Gastroesophageal sphincter (tissue), 4 donors: ENCODE data around the gene CYBA. TPM values are rescaled to one million over a fixed set of nuclear protein-coding genes. Genes with fewer than 3 reads are reported as not detected.

Source experiments
- ATAC-seq: fragments of 150-250 bp; one replicate; pipeline ENCODE4 v1.9.1; 2016; ENCODE audit warnings: mild to moderate bottlenecking, moderate library complexity
- H3K27ac ChIP-seq, 4 donors: fragments of 200-600 bp; sonication (generic) in 3 of 4; 1 replicate in 3 of 4; 2 replicates in 1 of 4; pipeline ENCODE4 v1.5.1; 2016 to 2019
- H3K27me3 ChIP-seq: fragments of 200-600 bp; sonication (generic); one replicate; pipeline ENCODE4 v1.5.1; 2019
- H3K36me3 ChIP-seq, 2 donors: fragments of 200-600 bp; sonication (generic); one replicate each; pipeline ENCODE4 v1.5.1; 2019; ENCODE audit warnings: control low read depth in 1 of 2
- H3K4me1 ChIP-seq, 3 donors: fragments of 200-600 bp; sonication (generic); 1 replicate in 2 of 3; 2 replicates in 1 of 3; pipeline ENCODE4 v1.5.1; 2016 to 2019; ENCODE audit warnings: control low read depth in 2 of 3
- H3K4me3 ChIP-seq, 2 donors: fragments of 200-600 bp; sonication (generic); one replicate each; pipeline ENCODE4 v1.5.1; 2019; ENCODE audit warnings: mild to moderate bottlenecking in 1 of 2, moderate library complexity in 1 of 2
- H3K9me3 ChIP-seq, 3 donors: fragments of 200-600 bp; sonication (generic); one replicate each; pipeline ENCODE4 v1.5.1; 2017 to 2019; ENCODE audit warnings: control low read depth in 2 of 3
- EP300 ChIP-seq: sonication (generic); formaldehyde crosslinking; IDR thresholded peaks from one replicate; pipeline ENCODE4 v1.6.1; 2017; ENCODE audit warnings: antibody characterized with exemption, mild to moderate bottlenecking
- POLR2A ChIP-seq, 2 donors: fragments of 450-650 bp; IDR thresholded peaks; one replicate each; pipeline ENCODE4 v1.6.1; 2017; ENCODE audit warnings: antibody characterized with exemption in 2 of 2, mild to moderate bottlenecking in 2 of 2, moderate library complexity in 1 of 2
- POLR2AphosphoS5 ChIP-seq: sonication (generic); formaldehyde crosslinking; IDR thresholded peaks from one replicate; pipeline ENCODE4 v1.6.1; 2017; ENCODE audit warnings: antibody characterized with exemption
- WGBS, 2 donors: methylation state at CpG; one replicate each; pipeline ENCODE4 v1.1.5; 2018; ENCODE audit warnings: low coverage in 1 of 2; 5-methylcytosine and 5-hydroxymethylcytosine counted together
- total RNA-seq, 4 donors: library from RNA; depleted of rRNA; stranded (reverse); fragments of >200 nt; gene quantifications; one replicate each; pipeline ENCODE4 v1.1.0, GENCODE V29; 2016
- TF ChIP-seq, protein P1 (sequence below), 4 experiments: fragments of 200-600 bp in 2 of 4; fragments of 450-650 bp in 2 of 4; sonication (generic) in 1 of 4; IDR thresholded peaks; one replicate each; pipeline ENCODE4 v1.5.1; 2017 to 2019; ENCODE audit warnings: antibody characterized with exemption in 4 of 4, mild to moderate bottlenecking in 2 of 4, moderate library complexity in 2 of 4

The CYBA gene
- total RNA-seq, 4 donors from 2014 or later: 19.9 to 135 (median 79.1) TPM

DNA sequence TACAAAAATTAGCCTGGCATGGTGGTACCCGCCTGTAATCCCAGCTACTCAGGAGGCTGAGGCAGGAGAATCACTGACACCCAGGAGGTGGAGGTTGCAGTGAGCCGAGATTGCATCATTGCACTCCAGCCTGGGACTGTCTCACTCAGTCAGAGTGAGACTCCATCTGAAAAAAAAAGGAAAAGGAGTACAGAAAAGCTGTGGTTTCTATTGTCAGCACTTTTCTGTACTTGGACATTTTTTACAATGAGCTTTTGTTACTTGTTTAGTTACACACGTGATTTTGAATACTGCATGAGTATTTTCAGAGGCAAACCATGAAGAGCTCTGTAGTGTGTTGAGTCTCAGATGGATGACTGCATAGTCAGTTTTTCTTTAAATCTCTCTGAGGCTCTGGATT lies 54.4 kb downstream of the CYBA start:
- Histone ChIP-seq H3K36me3 (peaks cover 0 to 59% of the 10 kb centered on the region in 2 donors), H3K9me3 (no peaks in the 10 kb centered on the region), H3K27me3 (no peaks in the 10 kb centered on the region), H3K4me3 (no peak overlapping the region), H3K4me1 (peaks cover 0 to 22% (median 0%) of the 10 kb centered on the region in 3 donors), H3K27ac (no peak overlapping the region)
- ATAC-seq: peak; percentile 19
- 86 to 87% methylated on average over 3 of the region's 3 CpGs for WGBS, 2 donors
- no peak for TF ChIP-seq POLR2AphosphoS5
- TF ChIP-seq POLR2A (IDR thresholded peaks at IDR 0.05): no peak
- TF ChIP-seq EP300: no peak
- TF ChIP-seq, protein P1, sequence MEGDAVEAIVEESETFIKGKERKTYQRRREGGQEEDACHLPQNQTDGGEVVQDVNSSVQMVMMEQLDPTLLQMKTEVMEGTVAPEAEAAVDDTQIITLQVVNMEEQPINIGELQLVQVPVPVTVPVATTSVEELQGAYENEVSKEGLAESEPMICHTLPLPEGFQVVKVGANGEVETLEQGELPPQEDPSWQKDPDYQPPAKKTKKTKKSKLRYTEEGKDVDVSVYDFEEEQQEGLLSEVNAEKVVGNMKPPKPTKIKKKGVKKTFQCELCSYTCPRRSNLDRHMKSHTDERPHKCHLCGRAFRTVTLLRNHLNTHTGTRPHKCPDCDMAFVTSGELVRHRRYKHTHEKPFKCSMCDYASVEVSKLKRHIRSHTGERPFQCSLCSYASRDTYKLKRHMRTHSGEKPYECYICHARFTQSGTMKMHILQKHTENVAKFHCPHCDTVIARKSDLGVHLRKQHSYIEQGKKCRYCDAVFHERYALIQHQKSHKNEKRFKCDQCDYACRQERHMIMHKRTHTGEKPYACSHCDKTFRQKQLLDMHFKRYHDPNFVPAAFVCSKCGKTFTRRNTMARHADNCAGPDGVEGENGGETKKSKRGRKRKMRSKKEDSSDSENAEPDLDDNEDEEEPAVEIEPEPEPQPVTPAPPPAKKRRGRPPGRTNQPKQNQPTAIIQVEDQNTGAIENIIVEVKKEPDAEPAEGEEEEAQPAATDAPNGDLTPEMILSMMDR (IDR thresholded peaks at IDR 0.05): no peak

DNA sequence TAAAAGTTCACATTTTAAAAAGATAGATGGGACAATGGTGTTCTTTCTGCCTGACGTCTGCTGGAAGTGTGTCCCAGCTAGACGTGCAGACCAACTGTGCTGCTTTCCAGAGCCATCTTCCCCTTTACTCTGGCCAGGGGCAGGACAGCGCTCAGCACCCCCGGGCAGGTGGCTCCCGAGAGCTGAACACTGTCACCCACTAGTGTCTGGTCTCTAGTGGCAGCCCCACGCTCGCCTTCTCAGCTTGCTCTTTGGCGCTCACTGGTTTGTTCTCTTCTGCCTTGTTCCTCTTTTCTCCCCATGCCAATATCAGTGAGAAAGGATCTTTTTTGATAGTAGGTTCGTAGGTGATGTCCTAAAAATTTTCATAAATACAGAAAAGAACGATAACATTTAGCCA lies 54.9 kb downstream of the CYBA start:
- no peak overlapping the region for H3K27ac ChIP-seq
- H3K4me1 ChIP-seq: peaks cover 0 to 22% (median 0%) of the 10 kb centered on the region in 3 donors
- H3K36me3 ChIP-seq: peaks cover 0 to 59% of the 10 kb centered on the region in 2 donors
- no peaks in the 10 kb centered on the region for H3K9me3 ChIP-seq
- no peak overlapping the region for H3K4me3 ChIP-seq
- 87 to 88% methylated on average over 4 to 9 of the region's 10 CpGs for WGBS, 2 donors
- ATAC-seq: no peak
- TF ChIP-seq POLR2A (IDR thresholded peaks at IDR 0.05) (no peak), POLR2AphosphoS5 (no peak), EP300 (no peak)
- TF ChIP-seq, protein P1 (IDR thresholded peaks at IDR 0.05): no peak
- no peaks in the 10 kb centered on the region for H3K27me3 ChIP-seq

DNA sequence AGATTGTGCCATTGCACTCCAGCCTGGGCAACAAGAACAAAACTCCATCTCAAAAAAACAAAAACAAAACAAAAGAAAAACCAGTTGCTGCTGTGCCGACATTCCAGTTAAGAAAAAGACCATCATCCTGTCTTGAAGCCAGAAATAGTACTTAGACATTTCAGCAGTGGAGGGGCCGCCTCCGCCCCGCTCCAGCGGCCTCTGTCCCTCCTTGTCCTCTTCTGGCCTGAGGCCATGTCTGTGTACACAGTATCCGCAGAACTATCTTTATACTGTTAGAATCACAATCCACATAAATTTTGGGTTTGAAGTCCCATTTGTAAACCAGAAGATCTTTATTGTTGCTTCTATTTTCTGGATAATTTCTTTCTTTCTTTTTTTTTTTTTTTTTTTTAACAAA lies 55.8 kb downstream of the CYBA start:
- ATAC-seq: no peak
- H3K4me1 ChIP-seq: peaks cover 0 to 16% (median 0%) of the 10 kb centered on the region in 3 donors
- H3K36me3 ChIP-seq: peaks cover 0 to 59% of the 10 kb centered on the region in 2 donors
- H3K27me3 ChIP-seq: no peaks in the 10 kb centered on the region
- 70 to 80% methylated on average over 3 to 6 of the region's 6 CpGs for WGBS, 2 donors
- no peaks in the 10 kb centered on the region for H3K9me3 ChIP-seq
- no peak overlapping the region for H3K4me3 ChIP-seq
- TF ChIP-seq, protein P1 (IDR thresholded peaks at IDR 0.05): no peak
- H3K27ac ChIP-seq: no peak overlapping the region

DNA sequence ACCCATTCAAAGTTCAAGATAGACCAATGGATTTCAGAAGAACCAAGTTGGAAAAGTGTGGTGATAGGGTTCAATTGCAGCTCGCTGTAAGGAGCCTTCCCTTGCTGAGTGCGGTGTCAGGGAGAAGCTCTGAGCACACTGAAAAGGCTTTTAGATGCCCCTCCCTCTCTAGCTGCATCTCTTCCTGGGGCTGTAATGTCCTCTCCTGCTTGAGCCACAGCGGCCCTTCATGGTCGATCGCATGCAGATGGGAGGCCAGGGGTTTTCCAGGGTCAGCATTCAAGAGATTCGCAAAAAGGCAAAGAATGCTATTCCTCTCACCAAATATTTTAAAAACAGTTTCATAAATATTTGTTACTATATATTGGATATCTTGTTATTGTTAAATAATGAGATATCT lies 56.9 kb downstream of the CYBA start:
- Histone ChIP-seq H3K36me3 (peaks cover 0 to 59% of the 10 kb centered on the region in 2 donors), H3K27ac (no peak overlapping the region)

GRCh38 chr16:88593489-88593888 lies 57.4 kb downstream of the CYBA start:
- Histone ChIP-seq H3K4me3 (no peak overlapping the region), H3K27ac (no peak overlapping the region), H3K9me3 (no peaks in the 10 kb centered on the region), H3K36me3 (peaks cover 0 to 59% of the 10 kb centered on the region in 2 donors), H3K27me3 (no peaks in the 10 kb centered on the region), H3K4me1 (peaks cover 0 to under 1% (median 0%) of the 10 kb centered on the region in 3 donors)
- 67 to 74% methylated on average over 1 to 4 of the region's 11 CpGs for WGBS, 2 donors
- TF ChIP-seq POLR2A (IDR thresholded peaks at IDR 0.05) (no peak), EP300 (no peak), POLR2AphosphoS5 (no peak)
- TF ChIP-seq, protein P1 (IDR thresholded peaks at IDR 0.05): no peak
- ATAC-seq: no peak

More for the DNA sequence above, 56.9 kb downstream of the CYBA start:
- no peak for ATAC-seq
- Histone ChIP-seq H3K9me3 (no peaks in the 10 kb centered on the region), H3K4me1 (peaks cover 0 to 5% (median 0%) of the 10 kb centered on the region in 3 donors), H3K4me3 (no peak overlapping the region), H3K27me3 (no peaks in the 10 kb centered on the region)
- WGBS, 2 donors: 86 to 89% methylated on average over 3 to 6 of the region's 6 CpGs
- TF ChIP-seq, protein P1 (IDR thresholded peaks at IDR 0.05): no peak
- TF ChIP-seq POLR2A (IDR thresholded peaks at IDR 0.05) (no peak), POLR2AphosphoS5 (no peak), EP300 (no peak)
